ENCODE measurements around the gene CCDC171. TPM values are rescaled to one million over a fixed set of nuclear protein-coding genes. Genes with fewer than 3 reads are reported as not detected.

Gene CCDC171
- total and polyA plus RNA-seq, 12 donors: 1.2 to 4.9 (median 2.7) TPM

- H3K36me3 ChIP-seq (replicated peaks in 1 of 2): no peaks in the 10 kb centered on the region
- 62 to 73% (median 71%) methylated on average over 5 of the region's 5 CpGs for WGBS, 4 donors
- no peak overlapping the region for H3K4me3 ChIP-seq
Measured at GRCh38 chr9:15722888-15723287, 170.0 kb downstream of the CCDC171 start.

GRCh38 chr9:15724016-15724415 lies 171.2 kb downstream of the CCDC171 start:
- H3K4me3 ChIP-seq: no peak overlapping the region
- DNase-seq: no peak
- no peak overlapping the region for H3K27ac ChIP-seq
- H3K9me3 ChIP-seq (replicated peaks in 1 of 3): no peaks in the 10 kb centered on the region
- H3K36me3 ChIP-seq (replicated peaks in 1 of 2): no peaks in the 10 kb centered on the region
- no peak for TF ChIP-seq POLR2A (IDR thresholded peaks at IDR 0.05)
- TF ChIP-seq CTCF (IDR thresholded peaks at IDR 0.05): no peak
- intact Hi-C loops (cut with DNase I): no loop called here
- H3K27me3 ChIP-seq: no peaks in the 10 kb centered on the region
- H3K4me1 ChIP-seq (replicated peaks in 1 of 2): no peaks in the 10 kb centered on the region
- 89 to 98% (median 92%) methylated on average over 1 of the region's 1 CpG for WGBS, 4 donors

More at GRCh38 chr9:15722888-15723287, 170.0 kb downstream of the CCDC171 start:
- no peaks in the 10 kb centered on the region for H3K4me1 ChIP-seq (replicated peaks in 1 of 2)
- H3K27me3 ChIP-seq: no peaks in the 10 kb centered on the region
- no peak for DNase-seq
- TF ChIP-seq CTCF (IDR thresholded peaks at IDR 0.05): no peak
- TF ChIP-seq POLR2A (IDR thresholded peaks at IDR 0.05): no peak
- H3K9me3 ChIP-seq (replicated peaks in 1 of 3): no peaks in the 10 kb centered on the region
- no peak overlapping the region for H3K27ac ChIP-seq
- intact Hi-C loops (cut with DNase I): no loop called here

GRCh38 chr9:15724612-15725011 lies 171.8 kb downstream of the CCDC171 start:
- Histone ChIP-seq H3K27ac (no peak overlapping the region), H3K4me3 (no peak overlapping the region), H3K9me3 (replicated peaks in 1 of 3) (no peaks in the 10 kb centered on the region), H3K4me1 (replicated peaks in 1 of 2) (no peaks in the 10 kb centered on the region), H3K36me3 (replicated peaks in 1 of 2) (no peaks in the 10 kb centered on the region), H3K27me3 (no peaks in the 10 kb centered on the region)
- DNase-seq: no peak
- 36 to 61% (median 54%) methylated on average over 1 of the region's 1 CpG for WGBS, 4 donors
- TF ChIP-seq POLR2A (IDR thresholded peaks at IDR 0.05) (no peak), CTCF (IDR thresholded peaks at IDR 0.05) (no peak)
- intact Hi-C loops (cut with DNase I): no loop called here

- no peak for DNase-seq
- Histone ChIP-seq H3K27ac (no peak overlapping the region), H3K27me3 (no peaks in the 10 kb centered on the region), H3K36me3 (replicated peaks in 1 of 2) (no peaks in the 10 kb centered on the region), H3K4me1 (replicated peaks in 1 of 2) (no peaks in the 10 kb centered on the region), H3K9me3 (replicated peaks in 1 of 3) (no peaks in the 10 kb centered on the region), H3K4me3 (no peak overlapping the region)
- intact Hi-C loops (cut with DNase I): no loop called here
- 89 to 95% (median 94%) methylated on average over 1 of the region's 1 CpG for WGBS, 4 donors
- TF ChIP-seq CTCF (IDR thresholded peaks at IDR 0.05) (no peak), POLR2A (IDR thresholded peaks at IDR 0.05) (no peak)
Measured at GRCh38 chr9:15725953-15726352, 173.1 kb downstream of the CCDC171 start.
